Measurements from ENCODE around the gene FAS. TPM values are rescaled to one million over a fixed set of nuclear protein-coding genes. Genes with fewer than 3 reads are reported as not detected.

FAS gene
- total RNA-seq, 1 donor from 2014 or later = 10.5 TPM

- Histone ChIP-seq H3K36me3 (no peaks in the 10 kb centered on the region), H3K9me3 (no peaks in the 10 kb centered on the region), H3K27ac (peak overlapping the region; percentile 87 to 89), H3K27me3 (no peaks in the 10 kb centered on the region), H3K4me1 (peaks cover 0 to 35% of the 10 kb centered on the region in 2 donors), H3K4me3 (no peak overlapping the region)
- no peak for DNase-seq (ENCODE audit: low spot score in 2 of 2)
- intact Hi-C loops (cut with DNase I) = no loop called here
- no peak for TF ChIP-seq CTCF (IDR thresholded peaks at IDR 0.05)
These were observed 27.3 kb upstream of the FAS start for GRCh38 chr10:88963318-88963717.

- Histone ChIP-seq H3K4me3 (peak overlapping the region; percentile 32 to 34), H3K9me3 (no peaks in the 10 kb centered on the region), H3K27ac (peak overlapping the region; percentile 87 to 89), H3K4me1 (peaks cover 0 to 39% of the 10 kb centered on the region in 2 donors), H3K27me3 (no peaks in the 10 kb centered on the region), H3K36me3 (no peaks in the 10 kb centered on the region)
- DNase-seq (ENCODE audit: low spot score in 2 of 2) = no peak
- no peak for TF ChIP-seq CTCF (IDR thresholded peaks at IDR 0.05)
- intact Hi-C loops (cut with DNase I) = no loop called here
These were observed 26.2 kb upstream of the FAS start for GRCh38 chr10:88964360-88964759.

GRCh38 chr10:88964869-88965415 is 25.7 kb upstream of the FAS start:
- no peaks in the 10 kb centered on the region for H3K27me3 ChIP-seq
- intact Hi-C loops (cut with DNase I) = no loop called here
- H3K4me3 ChIP-seq = peak overlapping the region; percentile 32 to 34
- peak overlapping the region; percentile 87 to 89 for H3K27ac ChIP-seq
- no peaks in the 10 kb centered on the region for H3K36me3 ChIP-seq
- H3K4me1 ChIP-seq = peaks cover 0 to 39% of the 10 kb centered on the region in 2 donors
- TF ChIP-seq CTCF (IDR thresholded peaks at IDR 0.05) = no peak
- no peaks in the 10 kb centered on the region for H3K9me3 ChIP-seq
- DNase-seq (ENCODE audit: low spot score in 2 of 2) = no peak

- H3K9me3 ChIP-seq = no peaks in the 10 kb centered on the region
- H3K36me3 ChIP-seq = no peaks in the 10 kb centered on the region
- H3K27me3 ChIP-seq = no peaks in the 10 kb centered on the region
- peaks cover 0 to 44% of the 10 kb centered on the region in 2 donors for H3K4me1 ChIP-seq
- intact Hi-C loops (cut with DNase I) = loop anchor here (1.0 kb wide), 1 partner anchor 13 kb away; no protein-coding TSS in a partner anchor
- DNase-seq (ENCODE audit: low spot score in 2 of 2) = no peak
- no peak for TF ChIP-seq CTCF (IDR thresholded peaks at IDR 0.05)
- peak overlapping the region; percentile 87 to 89 for H3K27ac ChIP-seq
- H3K4me3 ChIP-seq = peak overlapping the region in 1 of 2 donors; percentile 9
These were observed 23.8 kb upstream of the FAS start for GRCh38 chr10:88966797-88967196.

- intact Hi-C loops (cut with DNase I) = no loop called here
- no peaks in the 10 kb centered on the region for H3K36me3 ChIP-seq
- no peaks in the 10 kb centered on the region for H3K27me3 ChIP-seq
- no peak for TF ChIP-seq CTCF (IDR thresholded peaks at IDR 0.05)
- H3K4me3 ChIP-seq = no peak overlapping the region
- no peaks in the 10 kb centered on the region for H3K9me3 ChIP-seq
- peaks cover 0 to 53% of the 10 kb centered on the region in 2 donors for H3K4me1 ChIP-seq
- no peak for DNase-seq (ENCODE audit: low spot score in 2 of 2)
- H3K27ac ChIP-seq = peak overlapping the region; percentile 87 to 89
These were observed 22.2 kb upstream of the FAS start for GRCh38 chr10:88968391-88968790.
